H1 (cell line): Measurements from ENCODE around the gene LAMTOR4. TPM values are rescaled to one million over a fixed set of nuclear protein-coding genes. Genes with fewer than 3 reads are reported as not detected.

Experiments
- ATF2 ChIP-seq: IDR thresholded peaks from 2 replicates; pipeline ENCODE4 v1.6.1; 2012; ENCODE audit warnings: low read length, inconsistent platforms
- ATF3 ChIP-seq: IDR thresholded peaks from 2 replicates; pipeline ENCODE4 v1.6.1; 2011; ENCODE audit warnings: low read depth, mild to moderate bottlenecking, low read length; ENCODE audit not compliant: insufficient read depth
- CTBP2 ChIP-seq: IDR thresholded peaks from 2 replicates; pipeline ENCODE4 v1.7.0; 2011; ENCODE audit warnings: borderline replicate concordance, mild to moderate bottlenecking, moderate library complexity, mixed read lengths, low read length; ENCODE audit not compliant: insufficient read depth, insufficient read length
- E2F6 ChIP-seq: IDR thresholded peaks from 2 replicates; pipeline ENCODE4 v1.6.1; 2012; ENCODE audit warnings: inconsistent platforms
- MAX ChIP-seq: IDR thresholded peaks from 2 replicates; pipeline ENCODE4 v1.6.1; 2012; ENCODE audit warnings: inconsistent platforms
- PHF8 ChIP-seq: fragments of 200-600 bp; sonication (generic); conservative IDR thresholded peaks from 2 replicates; pipeline ENCODE4 v1.7.1; 2012; ENCODE audit warnings: low read depth, mild to moderate bottlenecking, inconsistent platforms, low read length, moderate library complexity
- POLR2AphosphoS5 ChIP-seq: IDR thresholded peaks from 2 replicates; pipeline ENCODE4 v1.6.1; 2011; ENCODE audit warnings: low read depth, low read length
- RXRA ChIP-seq: IDR thresholded peaks from 2 replicates; pipeline ENCODE4 v1.6.1; 2011; ENCODE audit warnings: low read depth, mild to moderate bottlenecking, low read length, moderate library complexity; ENCODE audit not compliant: insufficient read depth
- SIRT6 ChIP-seq: IDR thresholded peaks from one replicate; pipeline ENCODE4 v1.7.1; 2012; ENCODE audit warnings: low read length, inconsistent platforms
- SP1 ChIP-seq: IDR thresholded peaks from 2 replicates; pipeline ENCODE4 v1.6.1; 2011; ENCODE audit warnings: low read depth, low read length
- TAF1 ChIP-seq: IDR thresholded peaks from 2 replicates; pipeline ENCODE4 v1.6.1; 2011; ENCODE audit warnings: mild to moderate bottlenecking, low read depth, low read length
- polyA plus RNA-seq, 7 experiments: library from polyadenylated mRNA; depleted of rRNA in 3 of 7; stranded (reverse) in 5 of 7; unstranded in 2 of 7; fragments of >200 nt in 5 of 7; fragments of 200-250 nt in 2 of 7; gene quantifications; 1 replicate in 5 of 7; 2 replicates in 1 of 7; 4 replicates in 1 of 7; pipeline versions ENCODE4 v1.2.1 to v1.2.3, GENCODE V29; 2011 to 2013; ENCODE audit warnings: missing spikeins in 2 of 7, mixed read lengths in 2 of 7
- total RNA-seq: library from RNA; stranded (reverse); fragmentation: NEBNext Ultra II Directional; extraction: Animal tissue kit (Norgen Biotek cat#: 25700); gene quantifications from 2 replicates; pipeline ENCODE4 v1.2.1, GENCODE V29; 2021

Gene LAMTOR4
- total and polyA plus RNA-seq, 2 of the 8 experiments (the other 6 are each of a cell fraction or from before 2014, with no cell fraction given): 153 to 622 TPM

- TF ChIP-seq CTBP2 (no peak), SP1 (peak; percentile 81), ATF3 (peak; percentile 83), TAF1 (peak; percentile 86), E2F6 (peak; percentile 96), SIRT6 (no peak), ATF2 (0 out of 2 replicates have a peak, but pooled peaks have one; percentile 23), RXRA (no peak), MAX (peak; percentile 96), POLR2AphosphoS5 (peak; percentile 95), PHF8 (peak; percentile 87)
These were observed 47.5 kb upstream of the LAMTOR4 start, which contains the start of the genes AP4M1 and MCM7 (continued) for GRCh38 chr7:100101016-100101862.
